GM12801 (cell line): Measurements from ENCODE around the gene RUSF1.

Experiments used
- TF ChIP-seq, protein P1 (sequence below): IDR thresholded peaks from one replicate; pipeline ENCODE4 v1.5.1; 2011; ENCODE audit warnings: control low read depth; ENCODE audit not compliant: insufficient read length; ENCODE audit errors: extremely low read depth

The RUSF1 gene

DNA sequence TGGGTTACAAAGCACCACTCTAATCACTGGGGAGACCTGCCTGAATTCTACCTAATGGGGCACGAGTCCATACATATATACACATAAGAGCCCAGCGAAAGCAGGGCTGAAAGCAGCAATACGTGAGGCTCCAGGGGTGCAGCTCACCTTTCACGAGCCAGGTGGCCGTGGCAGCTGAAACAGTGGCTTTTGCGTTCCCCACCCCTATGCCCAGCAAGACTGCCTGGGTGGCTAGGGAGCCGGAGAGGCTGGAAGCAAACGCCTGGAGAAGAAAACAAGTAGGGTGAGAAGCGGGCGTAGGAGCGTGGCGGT is 618 bp downstream of the RUSF1 start:
- TF ChIP-seq, protein P1, sequence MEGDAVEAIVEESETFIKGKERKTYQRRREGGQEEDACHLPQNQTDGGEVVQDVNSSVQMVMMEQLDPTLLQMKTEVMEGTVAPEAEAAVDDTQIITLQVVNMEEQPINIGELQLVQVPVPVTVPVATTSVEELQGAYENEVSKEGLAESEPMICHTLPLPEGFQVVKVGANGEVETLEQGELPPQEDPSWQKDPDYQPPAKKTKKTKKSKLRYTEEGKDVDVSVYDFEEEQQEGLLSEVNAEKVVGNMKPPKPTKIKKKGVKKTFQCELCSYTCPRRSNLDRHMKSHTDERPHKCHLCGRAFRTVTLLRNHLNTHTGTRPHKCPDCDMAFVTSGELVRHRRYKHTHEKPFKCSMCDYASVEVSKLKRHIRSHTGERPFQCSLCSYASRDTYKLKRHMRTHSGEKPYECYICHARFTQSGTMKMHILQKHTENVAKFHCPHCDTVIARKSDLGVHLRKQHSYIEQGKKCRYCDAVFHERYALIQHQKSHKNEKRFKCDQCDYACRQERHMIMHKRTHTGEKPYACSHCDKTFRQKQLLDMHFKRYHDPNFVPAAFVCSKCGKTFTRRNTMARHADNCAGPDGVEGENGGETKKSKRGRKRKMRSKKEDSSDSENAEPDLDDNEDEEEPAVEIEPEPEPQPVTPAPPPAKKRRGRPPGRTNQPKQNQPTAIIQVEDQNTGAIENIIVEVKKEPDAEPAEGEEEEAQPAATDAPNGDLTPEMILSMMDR: no peak

DNA sequence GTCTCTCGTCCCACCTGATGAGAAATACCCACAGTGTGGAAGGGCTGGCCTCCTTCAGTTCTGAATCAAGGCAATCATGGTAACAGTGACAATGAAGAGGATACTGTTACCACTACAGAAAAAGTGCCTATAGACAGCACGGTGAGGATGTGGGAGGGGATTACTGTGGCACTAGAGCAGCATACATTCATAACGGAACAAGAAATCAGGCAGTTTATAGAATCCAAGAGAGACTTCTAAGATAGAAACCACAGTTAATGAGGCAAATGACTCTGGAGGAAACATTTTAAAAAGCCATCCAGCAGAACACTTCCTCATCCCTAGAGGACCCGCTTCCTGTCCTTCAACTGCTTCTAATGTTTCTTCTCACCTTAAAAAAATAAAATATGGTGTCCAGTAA is 2.7 kb downstream of the RUSF1 start:
- TF ChIP-seq, protein P1: no peak

DNA sequence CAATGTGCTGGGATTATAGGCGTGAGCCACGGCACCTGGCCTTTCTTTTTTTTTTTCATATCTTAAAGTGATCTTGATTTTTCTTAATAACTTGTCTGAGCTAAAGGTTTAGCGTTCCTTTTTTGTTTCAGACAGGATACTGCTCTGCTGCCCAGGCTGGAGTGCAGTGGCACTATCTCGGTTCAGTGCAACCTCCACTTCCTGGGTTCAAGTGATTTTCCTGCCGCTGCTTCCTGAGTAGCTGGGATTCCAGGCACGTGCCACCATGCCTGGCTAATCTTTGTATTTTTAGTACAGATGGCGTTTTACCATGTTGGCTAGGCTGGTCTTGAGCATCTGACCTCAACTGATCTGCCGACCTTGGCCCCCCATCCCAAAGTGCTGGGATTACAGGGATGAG is 4.0 kb downstream of the RUSF1 start:
- TF ChIP-seq, protein P1: no peak

DNA sequence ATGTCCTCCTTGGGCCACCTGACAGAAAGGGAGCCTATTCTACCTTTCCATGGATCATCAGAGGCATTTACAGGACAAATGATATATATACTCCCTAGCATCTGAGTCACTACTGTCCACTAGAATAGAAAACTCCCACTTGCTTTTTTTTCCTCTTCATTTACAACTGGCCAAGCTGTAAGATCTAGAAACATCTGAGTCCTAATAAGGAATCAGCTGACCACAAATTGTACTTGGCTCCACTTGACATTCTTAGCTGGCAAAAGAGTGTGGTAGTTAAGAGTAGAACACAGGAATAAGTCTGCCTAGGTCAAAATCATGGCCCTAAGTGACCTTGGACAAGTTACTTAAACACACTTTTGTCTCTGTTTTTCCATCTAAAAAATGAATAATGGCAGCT is 5.2 kb downstream of the RUSF1 start:
- TF ChIP-seq, protein P1: no peak

DNA sequence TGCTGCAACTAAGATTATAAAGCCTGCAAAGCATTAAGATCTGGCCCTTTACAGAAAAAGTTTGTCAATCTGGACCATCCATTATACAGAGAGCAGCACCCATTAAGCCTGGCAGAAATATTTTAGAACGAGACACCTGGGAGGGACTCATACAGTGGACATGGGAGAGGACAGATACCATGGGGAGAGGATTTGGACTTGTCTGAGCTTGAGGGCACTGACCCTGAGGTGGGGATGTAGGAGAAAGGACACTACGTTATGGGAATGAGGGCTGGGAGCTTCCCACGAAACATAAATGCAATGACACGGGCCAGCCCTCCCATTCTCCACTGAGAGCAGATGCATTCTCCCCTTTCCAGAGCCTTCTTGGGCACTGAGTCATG is 6.2 kb downstream of the RUSF1 start:
- TF ChIP-seq, protein P1: no peak

DNA sequence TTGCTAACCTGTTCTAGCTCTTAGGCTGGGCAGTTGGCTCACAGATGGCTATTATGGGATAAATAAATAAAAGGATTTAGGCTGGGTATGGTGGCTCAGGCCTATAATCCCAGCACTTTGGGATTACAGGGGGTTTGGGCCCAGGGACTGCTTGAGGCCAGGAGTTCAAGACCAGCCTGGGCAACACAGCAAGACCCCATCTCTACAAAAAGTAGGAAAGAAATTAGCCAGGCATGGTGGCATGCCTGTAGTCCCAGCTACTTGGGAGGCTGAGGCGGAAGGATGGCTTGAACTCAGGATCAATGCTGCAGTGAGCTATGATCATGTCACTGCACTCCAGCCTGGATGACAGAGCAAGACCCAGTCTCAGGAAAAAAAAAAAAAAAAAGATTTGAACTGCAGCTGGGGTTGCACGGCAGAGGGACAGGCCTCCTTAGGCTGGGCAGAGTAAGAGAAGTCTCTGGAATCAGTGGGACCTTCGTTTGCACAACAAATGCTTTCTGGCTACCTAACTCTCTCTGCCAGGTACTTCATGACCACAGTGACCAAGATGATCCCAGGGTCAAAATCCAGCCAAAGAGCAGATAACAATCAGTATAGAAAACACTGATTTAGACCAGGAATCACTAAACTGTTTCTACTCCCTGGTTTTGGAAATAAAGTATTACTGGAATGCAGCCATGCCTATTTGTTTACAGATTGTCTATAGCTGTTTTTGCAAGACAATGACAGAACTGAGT is 6.8 kb downstream of the RUSF1 start:
- TF ChIP-seq, protein P1: no peak

DNA sequence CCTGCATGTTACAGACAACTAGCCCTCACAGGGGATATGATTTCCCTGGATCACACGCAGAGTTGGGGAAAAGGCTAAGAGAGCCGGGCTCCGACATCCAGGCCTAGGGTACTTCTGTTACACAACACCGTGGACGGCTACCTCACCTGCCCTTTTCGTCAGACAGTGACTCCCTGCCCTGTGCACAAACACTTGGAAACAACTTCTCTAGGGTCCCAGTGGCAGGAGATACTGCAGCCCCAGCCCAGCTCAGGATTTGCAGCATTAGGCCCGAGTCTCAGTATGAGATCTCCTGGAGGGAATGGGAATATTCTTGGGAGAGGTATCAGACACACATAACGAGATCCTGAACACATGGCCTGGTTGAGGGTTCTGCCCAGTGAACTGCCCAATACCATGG is 8.3 kb downstream of the RUSF1 start:
- TF ChIP-seq, protein P1: no peak

DNA sequence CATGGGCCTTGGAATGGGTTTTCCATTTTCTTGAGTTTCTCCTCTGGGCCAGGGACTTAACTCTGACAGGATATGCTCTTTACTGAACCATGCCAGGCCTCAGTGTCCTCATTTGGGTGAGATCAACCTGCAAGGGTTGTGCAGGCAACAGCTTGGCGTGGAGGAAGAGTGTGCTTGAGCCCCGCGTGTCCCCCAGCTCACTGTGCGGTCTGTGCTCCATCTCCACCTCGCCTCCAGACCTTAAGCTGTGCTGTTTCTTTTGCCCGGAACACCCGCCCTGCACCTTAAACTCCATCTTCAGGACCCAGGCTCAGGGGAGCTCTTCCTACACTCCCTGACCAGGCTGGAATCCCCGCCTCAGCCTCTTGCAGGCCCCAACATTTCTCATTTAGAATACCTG is 9.7 kb downstream of the RUSF1 start:
- TF ChIP-seq, protein P1: no peak
